GM12878 (cell line): Measurements from ENCODE around the gene GRIK4.

Experiments
- CEBPB ChIP-seq, 2 experiments: fragments of 150-350 bp in 1 of 2; IDR thresholded peaks; 2 replicates each; pipeline ENCODE4 v1.6.1; 2012 to 2014; ENCODE audit warnings: low read depth in 2 of 2, low read length in 2 of 2, borderline replicate concordance in 1 of 2, inconsistent platforms in 1 of 2
- CHD4 ChIP-seq: fragments of 200-600 bp; sonication (generic); IDR thresholded peaks from 2 replicates; pipeline ENCODE4 v1.6.1; 2016; ENCODE audit warnings: mild to moderate bottlenecking
- CTCF ChIP-seq, 3 experiments: IDR thresholded peaks in 2 of 3; conservative IDR thresholded peaks in 1 of 3; 2 replicates each; pipeline ENCODE4 v1.5.1; 2011; ENCODE audit warnings: low read depth in 3 of 3, low read length in 3 of 3, mild to moderate bottlenecking in 3 of 3, control low read depth in 2 of 3, moderate library complexity in 2 of 3, inconsistent platforms in 1 of 3, mixed read lengths in 1 of 3; ENCODE audit not compliant: control insufficient read depth in 2 of 3, insufficient read depth in 1 of 3; ENCODE audit errors: extremely low read depth in 1 of 3
- MAX ChIP-seq: IDR thresholded peaks from 2 replicates; pipeline ENCODE4 v1.6.1; 2012; ENCODE audit warnings: low read depth, low read length, improper control_type of control experiment
- MXI1 ChIP-seq: fragments of 150-350 bp; IDR thresholded peaks from 2 replicates; pipeline ENCODE4 v1.6.1; 2011; ENCODE audit warnings: low read depth, mild to moderate bottlenecking, inconsistent platforms, low read length, improper control_type of control experiment
- MYC ChIP-seq: IDR thresholded peaks from 2 replicates; pipeline ENCODE4 v1.6.1; 2011; ENCODE audit warnings: mild to moderate bottlenecking, low read length, moderate library complexity, inconsistent platforms; ENCODE audit not compliant: insufficient read depth, insufficient replicate concordance, insufficient read length, severe bottlenecking
- POLR2AphosphoS5 ChIP-seq: IDR thresholded peaks from 2 replicates; pipeline ENCODE4 v1.6.1; 2011; ENCODE audit warnings: mild to moderate bottlenecking, low read length, inconsistent platforms
- RAD21 ChIP-seq: IDR thresholded peaks from 2 replicates; pipeline ENCODE4 v1.6.1; 2011; ENCODE audit warnings: mild to moderate bottlenecking, low read depth, low read length, moderate library complexity; ENCODE audit not compliant: insufficient read depth
- SMC3 ChIP-seq: IDR thresholded peaks from 2 replicates; pipeline ENCODE4 v1.6.1; 2011; ENCODE audit warnings: low read length, improper control_type of control experiment, borderline replicate concordance
- SP1 ChIP-seq: IDR thresholded peaks from one replicate; pipeline ENCODE4 v1.6.1; 2011; ENCODE audit warnings: low read depth, low read length
- YBX1 ChIP-seq: fragments of 450-650 bp; IDR thresholded peaks from 2 replicates; pipeline ENCODE4 v1.6.1; 2016; ENCODE audit warnings: antibody characterized with exemption
- ZBTB40 ChIP-seq: fragments of 450-650 bp; IDR thresholded peaks from 2 replicates; pipeline ENCODE4 v1.6.1; 2016; ENCODE audit warnings: mild to moderate bottlenecking, moderate library complexity, borderline replicate concordance
- ZNF274 ChIP-seq: IDR thresholded peaks from one replicate; pipeline ENCODE4 v1.8.0; 2011; ENCODE audit not compliant: insufficient read length, insufficient read depth

- TF ChIP-seq ZBTB40 (no peak), MYC (no peak), ZNF274 (no peak), CHD4 (no peak), CEBPB (IDR thresholded peaks at IDR 0.05; ENCODE audit: borderline replicate concordance in 1 of 2, low read depth in 2 of 2, low read length in 2 of 2) (no peak), SP1 (no peak), SMC3 (no peak), CTCF (IDR thresholded peaks at IDR 0.05 in 2 of 3, conservative IDR thresholded peaks at IDR 0.05 in 1 of 3; ENCODE audit: control insufficient read depth in 2 of 3, extremely low read depth in 1 of 3, insufficient read depth in 1 of 3, low read depth in 3 of 3, low read length in 3 of 3) (no peak), YBX1 (no peak), MXI1 (no peak), RAD21 (no peak), MAX (no peak), POLR2AphosphoS5 (no peak)
Measured at GRCh38 chr11:120548682-120549209, 37.2 kb downstream of the GRIK4 start.
